GM12873 (cell line): Measurements from ENCODE around the gene MAL.

Experiments
- TF ChIP-seq, protein P1 (sequence below): IDR thresholded peaks from 2 replicates; pipeline ENCODE4 v1.5.1; 2012; ENCODE audit warnings: low read depth, mild to moderate bottlenecking, moderate library complexity, low read length, control low read depth; ENCODE audit not compliant: insufficient read depth; ENCODE audit errors: missing control alignments

Gene MAL

GRCh38 chr2:95001051-95001562, 24.4 kb upstream of the MAL start:
- TF ChIP-seq, protein P1, sequence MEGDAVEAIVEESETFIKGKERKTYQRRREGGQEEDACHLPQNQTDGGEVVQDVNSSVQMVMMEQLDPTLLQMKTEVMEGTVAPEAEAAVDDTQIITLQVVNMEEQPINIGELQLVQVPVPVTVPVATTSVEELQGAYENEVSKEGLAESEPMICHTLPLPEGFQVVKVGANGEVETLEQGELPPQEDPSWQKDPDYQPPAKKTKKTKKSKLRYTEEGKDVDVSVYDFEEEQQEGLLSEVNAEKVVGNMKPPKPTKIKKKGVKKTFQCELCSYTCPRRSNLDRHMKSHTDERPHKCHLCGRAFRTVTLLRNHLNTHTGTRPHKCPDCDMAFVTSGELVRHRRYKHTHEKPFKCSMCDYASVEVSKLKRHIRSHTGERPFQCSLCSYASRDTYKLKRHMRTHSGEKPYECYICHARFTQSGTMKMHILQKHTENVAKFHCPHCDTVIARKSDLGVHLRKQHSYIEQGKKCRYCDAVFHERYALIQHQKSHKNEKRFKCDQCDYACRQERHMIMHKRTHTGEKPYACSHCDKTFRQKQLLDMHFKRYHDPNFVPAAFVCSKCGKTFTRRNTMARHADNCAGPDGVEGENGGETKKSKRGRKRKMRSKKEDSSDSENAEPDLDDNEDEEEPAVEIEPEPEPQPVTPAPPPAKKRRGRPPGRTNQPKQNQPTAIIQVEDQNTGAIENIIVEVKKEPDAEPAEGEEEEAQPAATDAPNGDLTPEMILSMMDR: no peak

- TF ChIP-seq, protein P1: no peak
Observed at GRCh38 chr2:95001701-95002100, 23.8 kb upstream of the MAL start.

GRCh38 chr2:95002498-95002897, 23.0 kb upstream of the MAL start:
- TF ChIP-seq, protein P1: no peak

DNA sequence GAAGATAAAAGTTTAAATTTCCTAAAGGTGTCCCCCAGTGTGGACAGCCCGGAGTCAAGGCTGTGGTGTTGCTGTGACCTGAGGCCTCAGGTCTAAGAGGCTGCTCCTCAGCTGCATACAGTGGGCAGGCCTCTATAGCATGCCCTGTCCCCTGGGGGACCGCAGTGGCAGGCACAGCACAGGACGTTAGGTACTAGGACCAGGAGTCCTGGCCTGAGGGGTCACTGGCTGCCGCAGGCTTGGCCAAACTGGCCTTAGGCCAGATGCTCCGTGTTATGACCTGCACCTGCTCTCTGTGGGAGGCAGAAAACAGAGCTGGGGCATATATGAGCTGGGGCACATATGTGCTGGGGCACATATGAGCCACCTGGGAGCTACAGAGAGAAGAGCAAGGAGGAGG, 21.2 kb upstream of the MAL start:
- TF ChIP-seq, protein P1: no peak

GRCh38 chr2:95004711-95005110, 20.8 kb upstream of the MAL start:
- TF ChIP-seq, protein P1: no peak

GRCh38 chr2:95005726-95006125, 19.8 kb upstream of the MAL start:
- TF ChIP-seq, protein P1: no peak

GRCh38 chr2:95006588-95006987, 18.9 kb upstream of the MAL start:
- TF ChIP-seq, protein P1: no peak

GRCh38 chr2:95007031-95007609, 18.4 kb upstream of the MAL start:
- TF ChIP-seq, protein P1: no peak
